Activated naive CD8-positive, alpha-beta T cell treated with anti-CD3 and anti-CD28 coated beads, Interleukin-2, amount 50 U/mL, for 24 hours (primary cell): Measurements from ENCODE around the gene REXO5.
"Not testable (repeated sequence)": the region's sequence is repeated elsewhere in the genome, so short reads cannot be mapped to it uniquely, and the experiment has no call there.

Experiments used
- ATAC-seq: fragments of 150-1000 bp; cut with Tn5 transposase; one replicate; pipeline ENCODE4 v1.10.0; 2021
- DNase-seq: peaks from one replicate; pipeline ENCODE4 v3.0.0; 2021
- H3K27ac Mint-ChIP-seq: one replicate; pipeline ENCODE4 v1.8.0; 2021; ENCODE audit warnings: mild to moderate bottlenecking, mixed read lengths
- H3K27me3 Mint-ChIP-seq: one replicate; pipeline ENCODE4 v1.8.0; 2021; ENCODE audit warnings: mixed read lengths
- H3K36me3 Mint-ChIP-seq: one replicate; pipeline ENCODE4 v1.8.0; 2021; ENCODE audit warnings: low read depth, mixed read lengths
- H3K4me1 Mint-ChIP-seq: one replicate; pipeline ENCODE4 v1.8.0; 2021; ENCODE audit warnings: mixed read lengths
- H3K4me3 Mint-ChIP-seq: one replicate; pipeline ENCODE4 v1.8.0; 2021; ENCODE audit warnings: mild to moderate bottlenecking, moderate library complexity, mixed read lengths
- H3K9me3 Mint-ChIP-seq: one replicate; pipeline ENCODE4 v1.8.0; 2021; ENCODE audit warnings: mixed read lengths

The REXO5 gene

DNA sequence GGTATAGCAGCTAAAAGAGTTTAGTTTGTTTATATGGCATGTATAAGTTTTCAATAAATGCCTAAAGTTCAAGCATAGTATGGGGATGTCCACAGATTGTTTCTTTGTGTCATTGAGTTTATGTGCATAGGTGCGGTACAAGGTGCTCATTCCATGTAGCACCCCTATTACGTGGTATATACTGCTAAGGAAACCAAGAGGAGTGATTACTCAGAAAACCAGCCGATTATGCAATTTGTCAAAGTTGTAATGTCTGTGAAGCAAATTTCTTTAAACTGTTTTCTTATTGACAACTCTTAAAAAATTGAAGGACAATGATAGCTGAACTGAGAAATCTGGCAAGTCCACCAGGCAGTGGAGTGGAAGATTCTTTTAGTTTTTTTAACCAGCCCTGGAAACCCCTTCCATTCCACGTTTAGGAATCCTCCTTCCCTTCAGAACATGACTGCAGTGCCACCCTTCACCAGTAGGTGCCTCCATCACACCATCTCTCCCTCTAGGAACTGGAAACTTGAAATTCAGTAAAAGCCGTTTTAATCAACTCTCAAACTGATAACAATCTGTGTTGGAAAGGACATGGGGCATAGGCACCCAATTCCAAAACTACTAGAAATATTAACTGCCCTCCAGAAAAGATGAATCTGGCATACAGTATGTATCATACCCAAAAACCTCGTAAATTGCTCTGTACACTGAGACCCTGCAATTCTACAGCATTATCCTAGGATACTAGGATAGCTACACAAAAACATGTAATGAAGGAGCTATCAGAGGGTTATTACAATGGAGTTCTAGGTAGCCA lies 43.5 kb downstream of the REXO5 start:
- ATAC-seq = peak; percentile 40
- Mint-ChIP-seq H3K27ac (no peak overlapping the region), H3K4me1 (peaks cover 13% of the 10 kb centered on the region), H3K9me3 (no peaks in the 10 kb centered on the region), H3K27me3 (no peaks in the 10 kb centered on the region), H3K4me3 (no peak overlapping the region), H3K36me3 (no peaks in the 10 kb centered on the region)
- DNase-seq = peak; percentile 71

DNA sequence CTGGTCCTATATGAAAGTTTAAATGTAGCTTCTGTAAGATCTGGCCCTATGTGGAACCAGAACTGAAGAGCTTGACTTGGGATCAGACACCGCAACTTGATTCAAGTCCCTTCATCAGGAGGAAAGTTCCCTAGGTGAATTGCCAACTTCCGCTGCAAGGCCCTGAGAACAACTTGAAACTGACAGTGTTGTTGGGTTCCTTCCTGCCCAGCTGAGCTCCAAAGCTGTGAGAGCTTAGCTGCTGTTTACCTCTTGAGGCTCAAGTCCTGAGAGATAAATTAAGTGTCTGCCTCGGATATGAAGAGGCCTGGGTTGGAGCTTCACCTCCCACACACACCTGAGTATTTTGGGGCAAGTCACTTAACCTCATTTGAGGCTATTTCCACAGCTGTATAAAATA lies 44.7 kb downstream of the REXO5 start:
- no peak overlapping the region for H3K27ac Mint-ChIP-seq
- ATAC-seq (no peak), DNase-seq (no peak)
- H3K9me3 Mint-ChIP-seq = no peaks in the 10 kb centered on the region
- H3K4me3 Mint-ChIP-seq = no peak overlapping the region
- peaks cover 8% of the 10 kb centered on the region for H3K36me3 Mint-ChIP-seq
- H3K27me3 Mint-ChIP-seq = no peaks in the 10 kb centered on the region
- peaks cover 5% of the 10 kb centered on the region for H3K4me1 Mint-ChIP-seq

DNA sequence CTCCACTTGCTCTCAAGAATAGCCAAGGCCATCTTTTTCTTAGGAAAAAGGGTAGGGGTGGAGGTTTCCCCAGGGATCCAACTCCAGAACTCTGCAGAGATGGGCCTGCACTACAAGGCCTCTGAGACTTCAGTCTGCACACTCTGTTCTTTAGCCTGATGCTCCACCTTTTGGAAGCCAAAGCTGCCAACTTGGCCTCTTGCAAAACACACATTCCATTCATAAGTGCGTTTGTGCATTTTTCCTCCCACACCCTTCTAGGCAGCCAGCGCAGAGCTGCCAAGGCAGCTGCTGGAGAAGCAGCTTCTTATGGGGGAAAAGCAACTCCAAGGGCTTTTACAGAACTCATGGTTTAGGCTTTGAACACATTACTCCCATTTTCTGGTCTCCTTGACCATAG lies 45.3 kb downstream of the REXO5 start:
- Mint-ChIP-seq H3K4me3 (no peak overlapping the region), H3K4me1 (peaks cover 5% of the 10 kb centered on the region), H3K27me3 (no peaks in the 10 kb centered on the region), H3K9me3 (no peaks in the 10 kb centered on the region), H3K36me3 (peaks cover 8% of the 10 kb centered on the region), H3K27ac (no peak overlapping the region)
- DNase-seq = no peak
- ATAC-seq = no peak

DNA sequence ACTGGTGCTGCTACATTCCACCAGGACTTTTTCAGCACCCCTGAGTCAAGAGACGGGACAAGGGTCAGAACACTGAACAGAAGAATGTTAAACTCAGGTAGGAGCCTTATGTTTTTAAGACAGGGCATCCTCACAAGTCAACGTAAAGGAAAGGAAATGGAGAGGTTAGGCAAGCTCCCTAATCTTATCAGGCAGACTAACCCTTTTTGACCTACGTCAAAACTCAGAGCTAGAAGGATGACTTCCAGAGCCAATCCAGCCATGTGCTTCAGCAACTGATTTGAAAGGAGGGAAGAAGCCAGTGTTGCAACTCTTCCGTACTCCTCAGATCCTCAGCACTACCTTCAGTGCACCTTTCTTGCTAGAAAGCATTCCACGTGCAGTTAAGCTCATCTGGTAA lies 46.8 kb downstream of the REXO5 start:
- Mint-ChIP-seq H3K27ac (no peak overlapping the region), H3K9me3 (no peaks in the 10 kb centered on the region), H3K27me3 (no peaks in the 10 kb centered on the region), H3K36me3 (peaks cover 8% of the 10 kb centered on the region), H3K4me1 (peaks cover 5% of the 10 kb centered on the region), H3K4me3 (no peak overlapping the region)
- ATAC-seq (no peak), DNase-seq (no peak)

DNA sequence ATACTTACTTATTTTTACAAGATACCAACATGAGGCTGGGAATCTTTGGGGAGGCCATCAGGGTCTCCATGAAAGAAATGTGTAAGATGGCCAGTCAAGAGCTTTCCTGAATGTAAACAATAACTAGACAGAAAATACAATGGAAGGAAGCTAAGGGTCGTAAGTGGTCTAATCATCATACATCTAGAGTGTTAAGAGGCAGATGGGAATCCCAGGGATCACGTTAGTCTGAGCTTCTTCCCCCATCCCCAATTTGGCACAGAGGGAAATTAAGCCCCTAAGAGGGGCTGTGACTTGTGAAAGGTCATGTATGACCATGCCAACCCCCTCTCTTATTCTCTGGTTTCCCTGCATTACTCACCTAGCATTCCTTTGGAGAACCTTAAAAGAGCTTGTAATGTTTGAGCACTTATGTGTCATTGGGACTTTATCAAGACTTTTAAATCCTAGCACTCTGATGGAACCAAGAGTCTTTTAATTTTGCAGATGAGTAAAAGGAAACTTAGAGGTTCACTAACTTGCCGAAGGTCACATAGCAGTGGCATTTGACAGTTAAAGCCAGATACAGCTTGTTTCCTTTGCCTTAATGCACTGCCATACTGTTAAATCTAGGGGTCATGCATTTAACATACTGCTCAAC lies 47.8 kb downstream of the REXO5 start:
- Mint-ChIP-seq H3K4me1 (peaks cover 5% of the 10 kb centered on the region), H3K9me3 (no peaks in the 10 kb centered on the region), H3K4me3 (no peak overlapping the region), H3K36me3 (peaks cover 10% of the 10 kb centered on the region), H3K27ac (no peak overlapping the region), H3K27me3 (no peaks in the 10 kb centered on the region)
- ATAC-seq = no peak
- no peak for DNase-seq

DNA sequence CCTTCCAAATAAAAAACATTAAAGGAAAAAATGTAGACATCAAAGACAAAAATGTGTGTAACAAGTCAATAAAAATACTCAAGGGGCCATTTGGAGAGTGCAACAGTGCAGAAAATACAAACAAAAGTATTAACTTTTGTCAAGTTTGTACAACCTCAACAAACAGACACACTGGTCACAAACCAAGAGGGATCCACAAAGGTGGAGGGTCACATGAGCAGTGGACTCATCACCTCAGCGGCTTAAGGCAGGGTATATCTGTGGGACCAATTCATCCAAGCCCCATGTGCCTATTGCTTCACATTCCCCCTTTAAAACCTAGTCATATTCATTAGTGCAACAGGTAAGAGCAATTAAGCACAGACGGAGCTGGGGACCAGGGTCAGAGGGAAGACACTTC lies 48.6 kb downstream of the REXO5 start:
- Mint-ChIP-seq H3K36me3 (peaks cover 18% of the 10 kb centered on the region), H3K27ac (no peak overlapping the region), H3K4me1 (peaks cover 4% of the 10 kb centered on the region), H3K9me3 (no peaks in the 10 kb centered on the region), H3K27me3 (no peaks in the 10 kb centered on the region), H3K4me3 (no peak overlapping the region)
- DNase-seq = no peak
- ATAC-seq = no peak

DNA sequence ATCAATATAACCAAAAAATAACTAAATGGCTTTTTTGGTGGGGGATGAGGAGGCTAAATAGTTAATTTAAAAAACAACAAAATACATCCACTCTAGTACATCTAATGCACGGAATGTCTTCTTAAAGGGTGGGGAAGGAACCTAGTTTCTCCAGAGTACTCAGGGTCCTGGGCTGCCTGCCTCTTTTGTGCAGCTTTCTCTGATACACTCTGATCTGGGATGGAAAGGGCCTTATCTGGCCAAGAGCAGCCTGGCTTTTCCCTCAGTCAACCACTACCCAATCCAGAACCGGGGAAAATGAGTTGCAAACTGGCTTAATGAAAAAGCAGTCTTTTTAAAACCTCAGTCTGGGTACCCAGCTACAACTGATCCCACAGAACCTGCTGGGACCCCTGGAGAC lies 51.0 kb downstream of the REXO5 start:
- Mint-ChIP-seq H3K9me3 (no peaks in the 10 kb centered on the region), H3K27ac (no peak overlapping the region), H3K4me1 (no peaks in the 10 kb centered on the region), H3K36me3 (peaks cover 26% of the 10 kb centered on the region), H3K4me3 (no peak overlapping the region), H3K27me3 (no peaks in the 10 kb centered on the region)
- ATAC-seq (no peak), DNase-seq (no peak)

DNA sequence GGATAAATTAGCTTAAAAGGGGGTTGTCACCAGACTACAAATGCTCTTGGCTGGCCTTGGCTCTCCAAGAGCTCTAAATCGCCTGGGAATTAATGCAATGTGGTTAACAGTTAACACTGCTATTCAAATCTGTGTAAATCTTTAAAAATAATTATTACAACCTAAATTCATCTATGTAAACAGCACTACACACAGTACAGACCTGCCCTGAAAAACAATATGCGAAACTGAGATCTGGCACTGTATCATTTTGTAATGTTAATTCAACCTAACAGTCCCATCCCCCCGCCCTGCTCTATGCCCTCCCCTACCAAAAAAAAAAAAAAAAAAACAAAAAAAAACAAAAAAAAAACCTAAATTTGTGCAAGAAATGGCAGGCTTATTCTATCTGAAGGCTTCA lies 52.9 kb downstream of the REXO5 start:
- H3K4me1 Mint-ChIP-seq = peaks cover 4% of the 10 kb centered on the region
- no peaks in the 10 kb centered on the region for H3K27me3 Mint-ChIP-seq
- H3K36me3 Mint-ChIP-seq = peaks cover 26% of the 10 kb centered on the region
- DNase-seq = no peak
- ATAC-seq = no peak
- H3K9me3 Mint-ChIP-seq = no peaks in the 10 kb centered on the region
- no peak overlapping the region for H3K27ac Mint-ChIP-seq
- no peak overlapping the region for H3K4me3 Mint-ChIP-seq

DNA sequence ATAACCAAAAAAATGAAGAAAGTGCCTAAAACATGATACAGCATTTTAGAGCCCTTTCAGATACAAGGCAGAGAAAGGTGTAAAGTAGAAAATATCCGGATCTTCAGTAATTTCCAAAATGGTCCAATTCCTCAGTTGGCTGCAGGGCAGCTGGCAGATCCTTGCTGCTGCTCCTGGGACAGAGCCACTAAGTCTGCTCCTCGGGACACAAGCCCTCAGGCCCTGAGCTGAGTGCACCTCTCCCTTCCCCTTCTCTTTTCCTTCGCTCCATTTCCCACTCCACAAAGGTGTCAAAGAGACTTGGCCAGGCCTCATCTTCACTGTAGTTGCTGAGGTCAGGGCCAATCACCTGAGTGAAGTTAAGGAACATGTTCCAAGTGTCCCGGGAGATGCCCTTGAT lies 53.4 kb downstream of the REXO5 start:
- H3K36me3 Mint-ChIP-seq = peaks cover 26% of the 10 kb centered on the region
- ATAC-seq (no peak), DNase-seq (no peak)
- H3K4me1 Mint-ChIP-seq = peaks cover 8% of the 10 kb centered on the region
- H3K9me3 Mint-ChIP-seq = no peaks in the 10 kb centered on the region
- no peak overlapping the region for H3K4me3 Mint-ChIP-seq
- no peaks in the 10 kb centered on the region for H3K27me3 Mint-ChIP-seq
- H3K27ac Mint-ChIP-seq = no peak overlapping the region

DNA sequence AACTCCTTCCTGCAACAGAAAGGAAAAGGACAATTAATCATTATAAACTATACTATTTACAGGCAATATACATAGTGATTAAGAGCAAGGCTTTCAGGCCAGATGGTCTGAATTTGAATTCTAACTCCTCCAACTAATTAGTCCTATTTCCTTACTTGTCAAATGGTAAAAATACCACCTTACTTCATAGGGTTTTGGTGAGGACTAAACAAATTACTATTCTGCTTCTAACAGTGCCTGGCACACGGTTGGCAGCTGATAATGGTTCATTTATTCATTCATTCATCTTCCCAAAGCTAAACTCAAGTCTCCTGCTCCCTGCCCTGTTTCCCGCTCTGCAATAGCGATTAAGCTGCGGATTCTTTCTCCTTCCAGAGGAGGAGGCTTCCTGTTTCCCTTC lies 54.0 kb downstream of the REXO5 start:
- H3K9me3 Mint-ChIP-seq = no peaks in the 10 kb centered on the region
- DNase-seq (no peak), ATAC-seq (no peak)
- peaks cover 22% of the 10 kb centered on the region for H3K36me3 Mint-ChIP-seq
- H3K27ac Mint-ChIP-seq = no peak overlapping the region
- no peaks in the 10 kb centered on the region for H3K27me3 Mint-ChIP-seq
- no peak overlapping the region for H3K4me3 Mint-ChIP-seq
- H3K4me1 Mint-ChIP-seq = peaks cover 9% of the 10 kb centered on the region

DNA sequence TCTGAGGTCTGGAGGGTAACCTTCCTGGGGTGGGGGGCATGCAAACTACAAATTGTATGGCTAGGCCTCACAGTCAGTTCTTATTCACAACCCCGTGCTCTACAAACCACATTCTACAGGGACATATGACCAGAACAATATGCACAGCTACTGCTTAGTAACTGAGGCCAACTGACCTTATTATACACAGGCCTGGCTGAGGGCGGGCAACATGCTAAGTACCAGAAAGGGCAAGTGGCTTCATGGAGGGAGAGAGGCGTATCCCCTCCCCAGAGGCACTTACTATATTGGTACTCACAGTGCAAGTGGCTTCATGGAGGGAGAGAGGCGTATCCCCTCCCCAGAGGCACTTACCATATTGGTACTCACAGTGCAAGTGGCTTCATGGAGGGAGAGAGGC lies 54.7 kb downstream of the REXO5 start:
- H3K27ac Mint-ChIP-seq, DNase-seq, H3K4me3 Mint-ChIP-seq, ATAC-seq, H3K27me3 Mint-ChIP-seq, H3K9me3 Mint-ChIP-seq: not testable (repeated sequence)
- Mint-ChIP-seq H3K36me3 (peaks cover 18% of the 10 kb centered on the region), H3K4me1 (peaks cover 16% of the 10 kb centered on the region)

DNA sequence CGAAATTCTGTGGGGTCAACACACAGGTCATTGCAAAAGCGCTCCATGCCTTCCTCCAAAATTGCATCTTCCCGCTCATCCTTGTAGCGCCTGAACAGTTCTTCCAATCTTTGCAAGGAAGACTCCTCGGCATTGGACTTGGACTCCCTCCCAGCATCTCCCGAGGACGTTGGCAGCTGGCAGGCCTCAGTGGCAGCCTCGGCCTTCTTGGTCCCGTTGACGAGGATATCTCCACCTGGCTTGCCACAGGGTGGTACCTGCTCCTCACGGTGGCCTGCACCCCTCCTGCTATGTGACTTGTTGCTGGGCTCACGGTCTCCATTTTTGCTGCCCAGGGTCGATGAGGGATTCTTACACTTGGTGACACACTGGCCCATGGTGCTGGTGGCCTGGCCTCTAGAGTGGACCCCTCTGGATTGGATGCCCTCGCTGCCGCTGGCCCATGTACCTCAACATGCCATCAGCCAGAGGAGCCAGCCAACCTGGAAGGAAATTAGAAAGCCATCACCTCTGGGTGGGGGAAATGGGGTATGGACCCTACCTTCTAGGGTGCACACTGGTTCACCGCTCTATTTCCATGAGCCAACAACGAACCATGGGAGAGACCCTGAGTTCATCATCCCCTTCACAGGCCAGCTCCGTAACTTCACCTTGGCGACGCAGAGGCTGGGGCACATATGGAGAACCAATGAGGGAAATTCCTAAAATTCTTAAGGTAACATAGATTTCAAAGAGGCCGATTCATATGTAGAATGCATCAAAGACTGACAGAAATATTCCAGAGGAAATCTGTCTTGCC lies 56.0 kb downstream of the REXO5 start:
- Mint-ChIP-seq H3K4me3 (no peak overlapping the region), H3K27me3 (no peaks in the 10 kb centered on the region), H3K36me3 (peaks cover 20% of the 10 kb centered on the region), H3K9me3 (no peaks in the 10 kb centered on the region), H3K4me1 (peaks cover 25% of the 10 kb centered on the region), H3K27ac (no peak overlapping the region)
- DNase-seq = no peak
- no peak for ATAC-seq

DNA sequence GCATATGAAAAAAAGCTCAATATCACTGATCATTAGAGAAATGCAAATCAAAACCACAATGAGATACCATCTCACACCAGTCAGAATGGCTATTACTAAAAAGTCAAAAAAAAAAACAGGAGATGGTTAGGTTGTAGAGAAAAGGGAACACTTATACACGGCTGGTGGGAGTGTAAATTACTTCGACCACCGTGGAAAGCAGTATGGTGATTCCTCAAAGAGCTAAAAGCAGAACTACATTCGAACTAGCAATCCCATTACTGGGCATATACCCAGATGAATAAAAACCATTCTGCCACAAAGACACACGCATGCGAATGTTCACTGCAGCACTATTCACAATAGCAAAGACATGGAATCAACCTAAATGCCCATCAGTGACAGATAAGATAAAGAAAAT lies 58.0 kb downstream of the REXO5 start:
- H3K4me3 Mint-ChIP-seq, H3K27me3 Mint-ChIP-seq, H3K27ac Mint-ChIP-seq, ATAC-seq, DNase-seq, H3K9me3 Mint-ChIP-seq: not testable (repeated sequence)
- Mint-ChIP-seq H3K36me3 (peaks cover 15% of the 10 kb centered on the region), H3K4me1 (peaks cover 28% of the 10 kb centered on the region)

DNA sequence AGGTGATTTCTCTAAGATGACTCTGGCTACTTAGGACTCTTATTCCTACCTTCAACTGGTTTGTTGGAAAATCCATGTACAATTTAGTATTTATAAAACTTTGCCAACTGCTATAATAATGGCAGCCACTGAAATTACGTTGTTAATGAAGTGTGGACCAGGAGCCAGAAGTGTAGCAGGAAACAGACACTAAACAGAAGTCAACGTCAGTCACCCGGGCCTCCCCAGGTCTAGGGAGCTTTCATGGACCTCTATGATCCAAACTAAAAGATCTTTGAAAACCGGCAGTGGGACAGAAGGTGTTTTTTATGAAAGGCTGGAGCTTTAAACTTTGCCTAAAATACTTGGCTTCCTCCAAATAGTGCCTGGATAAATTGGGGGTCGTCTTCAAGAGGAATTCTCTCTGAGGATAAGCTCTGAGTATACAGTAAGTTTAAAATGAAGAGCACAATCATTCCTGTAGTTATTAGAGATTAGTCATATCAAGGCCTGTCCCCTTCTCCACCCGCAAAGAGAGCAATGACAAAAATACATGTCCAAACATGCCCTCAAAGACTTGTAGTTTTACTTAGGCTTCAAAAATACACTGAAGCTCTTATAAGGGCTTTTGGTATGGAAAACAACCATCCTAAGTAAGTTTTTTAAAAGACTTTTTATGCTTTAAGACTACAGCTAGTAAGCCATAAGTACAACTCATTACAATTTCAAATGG lies 59.2 kb downstream of the REXO5 start:
- peak overlapping the region; percentile 43 for H3K27ac Mint-ChIP-seq
- no peaks in the 10 kb centered on the region for H3K27me3 Mint-ChIP-seq
- H3K36me3 Mint-ChIP-seq = peaks cover 7% of the 10 kb centered on the region
- no peak overlapping the region for H3K4me3 Mint-ChIP-seq
- peaks cover 29% of the 10 kb centered on the region for H3K4me1 Mint-ChIP-seq
- no peaks in the 10 kb centered on the region for H3K9me3 Mint-ChIP-seq
- no peak for DNase-seq
- peak; percentile 43 for ATAC-seq
